ENCODE results near the gene CCL1. TPM values are rescaled to one million over a fixed set of nuclear protein-coding genes. Genes with fewer than 3 reads are reported as not detected.
A peak's percentile ranks its signal among the peaks of the same experiment; 100 is the strongest.
"Not testable (repeated sequence)": the region's sequence is repeated elsewhere in the genome, so short reads cannot be mapped to it uniquely, and the experiment has no call there.

The CCL1 gene
- total RNA-seq, 1 donor from 2014 or later = not detected

DNA sequence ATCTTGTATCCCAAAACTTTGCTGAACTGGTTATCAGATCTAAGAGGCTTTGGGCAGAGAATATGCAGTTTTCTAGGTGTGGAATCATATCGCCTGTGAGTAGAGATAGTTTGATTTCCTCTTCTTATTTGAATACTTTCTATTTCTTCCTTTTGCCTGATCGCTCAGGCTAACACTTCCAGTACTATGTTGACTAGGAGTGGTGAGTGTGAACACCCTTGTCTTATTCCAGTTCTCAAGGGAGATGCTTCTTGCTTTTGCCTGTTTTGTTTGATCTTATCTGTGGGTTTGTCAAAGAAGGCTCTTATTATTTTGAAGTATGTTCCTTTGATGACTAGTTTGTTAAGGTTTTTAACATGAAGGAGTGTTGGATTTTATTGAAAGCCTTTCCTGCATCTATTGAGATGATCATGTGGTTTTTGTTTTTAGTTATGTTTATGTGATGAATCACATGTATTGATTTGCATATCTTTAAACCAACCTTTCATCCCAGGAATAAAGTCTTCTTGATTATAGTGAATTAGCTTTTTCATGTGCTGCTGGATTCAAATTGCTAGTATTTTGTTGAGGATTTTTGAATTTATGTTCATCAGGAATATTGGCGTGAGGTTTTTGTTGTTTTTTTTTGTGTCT lies 23.8 kb downstream of the CCL1 start:
- no peaks in the 10 kb centered on the region for H3K4me1 ChIP-seq
- no peaks in the 10 kb centered on the region for H3K36me3 ChIP-seq
- intact Hi-C loops (cut with micrococcal nuclease) = no loop called here
- H3K27me3 ChIP-seq (ENCODE audit: low read depth) = no peaks in the 10 kb centered on the region
- TF ChIP-seq, protein P1, sequence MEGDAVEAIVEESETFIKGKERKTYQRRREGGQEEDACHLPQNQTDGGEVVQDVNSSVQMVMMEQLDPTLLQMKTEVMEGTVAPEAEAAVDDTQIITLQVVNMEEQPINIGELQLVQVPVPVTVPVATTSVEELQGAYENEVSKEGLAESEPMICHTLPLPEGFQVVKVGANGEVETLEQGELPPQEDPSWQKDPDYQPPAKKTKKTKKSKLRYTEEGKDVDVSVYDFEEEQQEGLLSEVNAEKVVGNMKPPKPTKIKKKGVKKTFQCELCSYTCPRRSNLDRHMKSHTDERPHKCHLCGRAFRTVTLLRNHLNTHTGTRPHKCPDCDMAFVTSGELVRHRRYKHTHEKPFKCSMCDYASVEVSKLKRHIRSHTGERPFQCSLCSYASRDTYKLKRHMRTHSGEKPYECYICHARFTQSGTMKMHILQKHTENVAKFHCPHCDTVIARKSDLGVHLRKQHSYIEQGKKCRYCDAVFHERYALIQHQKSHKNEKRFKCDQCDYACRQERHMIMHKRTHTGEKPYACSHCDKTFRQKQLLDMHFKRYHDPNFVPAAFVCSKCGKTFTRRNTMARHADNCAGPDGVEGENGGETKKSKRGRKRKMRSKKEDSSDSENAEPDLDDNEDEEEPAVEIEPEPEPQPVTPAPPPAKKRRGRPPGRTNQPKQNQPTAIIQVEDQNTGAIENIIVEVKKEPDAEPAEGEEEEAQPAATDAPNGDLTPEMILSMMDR (IDR thresholded peaks at IDR 0.05; ENCODE audit: borderline replicate concordance) = no peak
- H3K4me3 ChIP-seq = no peak overlapping the region
- H3K9me3 ChIP-seq (replicated peaks) = no peaks in the 10 kb centered on the region
- H3K27ac ChIP-seq (replicated peaks) = no peak overlapping the region
- no peak for DNase-seq

DNA sequence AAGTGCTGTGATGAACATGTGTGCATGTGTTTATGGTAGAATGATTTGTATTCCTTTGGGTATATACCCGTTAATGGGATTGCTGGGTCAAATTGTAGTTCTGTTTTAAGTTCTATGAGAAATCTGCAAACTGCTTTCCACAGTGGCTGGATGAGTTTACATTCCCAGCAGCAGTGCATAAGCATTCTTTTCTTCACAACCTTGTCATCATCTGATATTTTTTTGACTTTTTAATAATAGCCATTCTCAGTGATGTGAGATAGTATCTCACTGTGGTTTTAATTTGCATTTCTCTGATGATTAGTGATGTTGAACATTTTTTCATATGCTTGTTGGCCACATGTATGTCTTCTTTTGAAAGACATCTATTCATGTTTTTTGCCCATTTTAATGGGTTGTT lies 25.3 kb downstream of the CCL1 start:
- no peak overlapping the region for H3K27ac ChIP-seq (replicated peaks)
- intact Hi-C loops (cut with micrococcal nuclease) = no loop called here
- TF ChIP-seq, protein P1 (IDR thresholded peaks at IDR 0.05; ENCODE audit: borderline replicate concordance) = no peak
- no peak overlapping the region for H3K4me3 ChIP-seq
- H3K27me3 ChIP-seq (ENCODE audit: low read depth) = no peaks in the 10 kb centered on the region
- H3K4me1 ChIP-seq = no peaks in the 10 kb centered on the region
- no peaks in the 10 kb centered on the region for H3K9me3 ChIP-seq (replicated peaks)
- DNase-seq = no peak
- H3K36me3 ChIP-seq = no peaks in the 10 kb centered on the region

DNA sequence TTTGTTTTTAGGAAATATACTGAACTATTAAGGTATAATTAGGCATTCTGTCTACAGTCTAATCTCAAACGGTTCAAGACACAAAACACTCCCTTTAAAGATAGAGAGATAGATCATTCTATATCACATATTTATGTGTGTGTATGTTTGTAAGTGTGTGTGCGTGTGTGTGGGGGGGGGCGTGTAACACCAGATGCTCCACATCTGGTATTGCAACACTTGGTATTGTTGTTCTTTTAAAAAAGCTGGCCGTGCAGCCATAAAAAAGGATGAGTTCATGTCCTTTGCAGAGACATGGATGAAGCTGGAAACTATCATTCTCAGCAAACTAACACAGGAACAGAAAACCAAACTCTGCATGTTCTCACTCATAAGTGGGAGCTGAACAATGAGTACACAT lies 35.5 kb downstream of the CCL1 start:
- intact Hi-C loops (cut with micrococcal nuclease); H3K36me3 ChIP-seq; H3K4me1 ChIP-seq; H3K4me3 ChIP-seq; DNase-seq; H3K27me3 ChIP-seq (ENCODE audit: low read depth): not testable (repeated sequence)
- Histone ChIP-seq H3K9me3 (replicated peaks) (peaks cover 18% of the 10 kb centered on the region), H3K27ac (replicated peaks) (peak overlapping the region; percentile 35)

DNA sequence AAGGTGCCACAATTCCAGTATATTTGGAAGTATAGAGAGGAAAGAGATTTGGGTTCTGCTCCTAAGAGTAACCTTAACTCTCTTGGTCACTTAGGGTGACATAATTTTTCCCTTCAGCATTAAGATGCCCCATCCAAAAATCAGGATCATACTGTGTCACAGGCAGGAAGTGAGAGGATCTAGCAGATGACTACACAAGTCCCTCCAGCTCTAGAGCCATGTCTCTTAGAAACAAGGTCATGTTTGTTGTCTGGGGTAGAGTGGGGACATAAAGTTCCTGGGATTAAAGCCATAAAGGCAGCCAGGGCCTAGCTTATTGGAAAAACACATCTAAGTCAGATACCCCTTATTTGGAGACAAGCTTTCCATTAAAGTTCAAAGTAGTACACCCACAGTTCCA lies 41.1 kb downstream of the CCL1 start:
- H3K9me3 ChIP-seq (replicated peaks) = peaks cover 18% of the 10 kb centered on the region
- H3K36me3 ChIP-seq = no peaks in the 10 kb centered on the region
- DNase-seq = no peak
- intact Hi-C loops (cut with micrococcal nuclease) = no loop called here
- TF ChIP-seq, protein P1 (IDR thresholded peaks at IDR 0.05; ENCODE audit: borderline replicate concordance) = no peak
- H3K27me3 ChIP-seq (ENCODE audit: low read depth) = no peaks in the 10 kb centered on the region
- H3K27ac ChIP-seq (replicated peaks) = peak overlapping the region; percentile 45
- no peak overlapping the region for H3K4me3 ChIP-seq
- H3K4me1 ChIP-seq = peaks cover 10% of the 10 kb centered on the region

DNA sequence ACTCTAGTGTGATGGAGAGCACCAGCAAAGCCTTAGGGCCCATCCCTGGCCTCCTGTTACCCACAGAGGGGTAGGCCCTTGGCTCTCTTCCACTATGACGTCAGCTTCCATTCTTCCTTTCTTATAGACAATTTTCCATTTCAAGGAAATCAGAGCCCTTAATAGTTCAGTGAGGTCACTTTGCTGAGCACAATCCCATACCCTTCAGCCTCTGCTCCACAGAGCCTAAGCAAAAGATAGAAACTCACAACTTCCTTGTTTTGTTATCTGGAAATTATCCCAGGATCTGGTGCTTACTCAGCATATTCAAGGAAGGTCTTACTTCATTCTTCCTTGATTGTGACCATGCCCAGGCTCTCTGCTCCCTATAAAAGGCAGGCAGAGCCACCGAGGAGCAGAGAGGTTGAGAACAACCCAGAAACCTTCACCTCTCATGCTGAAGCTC lies 44.0 kb downstream of the CCL1 start, which contains the start of gene CCL8:
Gene CCL8, plus strand, starts transcription at position 397 of the 445 bp plus-strand sequence. CDS start 67 bp downstream, outside the sequence.
- TF ChIP-seq, protein P1 (IDR thresholded peaks at IDR 0.05; ENCODE audit: borderline replicate concordance) = no peak
- Histone ChIP-seq H3K27ac (replicated peaks) (peak within 1 kb of the TSS; percentile 60), H3K9me3 (replicated peaks) (peaks cover 5% of the 10 kb centered on the region), H3K4me1 (peaks cover 22% of the 10 kb centered on the region), H3K36me3 (no peaks in the 10 kb centered on the region), H3K4me3 (no peak within 1 kb of the TSS), H3K27me3 (ENCODE audit: low read depth) (no peaks in the 10 kb centered on the region)
- intact Hi-C loops (cut with micrococcal nuclease) = no loop called here
- no peak for DNase-seq

DNA sequence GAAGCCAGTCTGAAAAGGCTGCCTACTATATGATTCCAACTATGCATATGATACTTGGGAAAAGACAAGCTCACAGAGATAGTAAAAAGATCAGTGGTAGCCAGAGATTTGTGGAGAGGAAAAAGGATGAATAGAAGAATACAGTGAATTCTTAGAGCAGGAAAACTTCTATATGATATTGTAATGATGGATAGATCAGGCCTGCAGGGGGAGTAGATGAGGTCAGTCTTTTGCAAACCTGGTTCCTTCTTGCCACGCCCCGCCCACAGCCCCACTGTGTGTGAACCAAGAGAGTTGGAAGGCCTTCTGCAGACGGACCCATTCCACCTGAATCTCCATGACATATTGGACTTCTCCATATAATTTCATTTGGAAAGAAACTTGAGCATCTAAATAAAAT lies 44.6 kb downstream of the CCL1 start:
- Histone ChIP-seq H3K4me3 (no peak overlapping the region), H3K9me3 (replicated peaks) (no peaks in the 10 kb centered on the region), H3K4me1 (peaks cover 28% of the 10 kb centered on the region), H3K36me3 (no peaks in the 10 kb centered on the region), H3K27me3 (ENCODE audit: low read depth) (no peaks in the 10 kb centered on the region), H3K27ac (replicated peaks) (peak overlapping the region; percentile 60)
- intact Hi-C loops (cut with micrococcal nuclease) = no loop called here
- no peak for DNase-seq
- TF ChIP-seq, protein P1 (IDR thresholded peaks at IDR 0.05; ENCODE audit: borderline replicate concordance) = no peak
